Activated T-helper 9 cell treated with anti-CD3 and anti-CD28 coated beads, Interleukin-2, amount 50 U/mL, for 16 hours (primary cell): ENCODE measurements around the gene SPATA16.
"Not testable (repeated sequence)": the region's sequence is repeated elsewhere in the genome, so short reads cannot be mapped to it uniquely, and the experiment has no call there.

ENCODE experiments used
- DNase-seq: peaks from one replicate; pipeline ENCODE4 v3.0.0-alpha.2; 2020; ENCODE audit warnings: low read depth

The SPATA16 gene

GRCh38 chr3:173004681-173005080, 136.4 kb downstream of the SPATA16 start:
- DNase-seq = no peak

- no peak for DNase-seq
Measured at GRCh38 chr3:173003956-173004355, 137.1 kb downstream of the SPATA16 start.

DNA sequence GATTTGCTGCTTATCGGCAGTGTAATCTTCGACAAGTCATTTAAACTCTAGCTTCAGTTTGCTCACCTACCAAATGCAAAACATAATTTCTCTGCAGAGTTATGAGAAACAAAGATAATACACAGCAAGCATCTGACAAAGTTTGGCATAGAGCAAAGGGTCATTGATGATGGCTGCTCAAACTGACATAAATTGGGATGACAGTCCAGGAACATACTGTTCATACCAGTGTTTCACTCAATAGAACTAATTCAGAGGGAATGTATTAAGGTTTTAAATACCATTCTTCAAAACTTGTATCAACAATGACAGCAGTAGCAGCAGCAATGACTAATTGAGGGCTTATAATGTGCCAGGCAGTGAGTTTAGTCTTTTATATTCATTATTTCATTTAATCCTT, 137.6 kb downstream of the SPATA16 start:
- no peak for DNase-seq

GRCh38 chr3:173001622-173002021, 139.4 kb downstream of the SPATA16 start:
- DNase-seq = no peak

DNA sequence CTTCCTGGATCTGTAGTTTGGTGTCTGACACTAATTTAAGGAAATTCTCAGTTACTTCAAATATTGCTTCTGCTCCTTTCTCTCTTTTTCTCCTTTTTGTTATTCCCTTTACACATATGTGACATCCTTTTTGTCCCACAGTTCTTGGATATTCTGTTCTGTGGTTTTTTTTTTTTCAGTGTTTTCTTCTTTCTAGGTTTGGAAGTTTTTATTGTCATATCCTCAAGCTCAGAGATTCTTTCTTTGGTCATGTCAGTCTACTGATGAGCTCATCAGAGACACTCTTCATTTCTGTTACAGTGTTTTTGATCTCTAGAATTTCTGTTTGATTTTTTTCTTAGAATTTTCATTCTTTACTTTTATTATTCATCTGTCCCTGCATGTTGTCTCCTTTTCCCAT, 140.5 kb downstream of the SPATA16 start:
- no peak for DNase-seq

GRCh38 chr3:172993412-172993811, 147.6 kb downstream of the SPATA16 start:
- no peak for DNase-seq

- no peak for DNase-seq
Measured at GRCh38 chr3:172991424-172991996, 149.5 kb downstream of the SPATA16 start.

GRCh38 chr3:172989373-172989772, 151.7 kb downstream of the SPATA16 start:
- no peak for DNase-seq

DNA sequence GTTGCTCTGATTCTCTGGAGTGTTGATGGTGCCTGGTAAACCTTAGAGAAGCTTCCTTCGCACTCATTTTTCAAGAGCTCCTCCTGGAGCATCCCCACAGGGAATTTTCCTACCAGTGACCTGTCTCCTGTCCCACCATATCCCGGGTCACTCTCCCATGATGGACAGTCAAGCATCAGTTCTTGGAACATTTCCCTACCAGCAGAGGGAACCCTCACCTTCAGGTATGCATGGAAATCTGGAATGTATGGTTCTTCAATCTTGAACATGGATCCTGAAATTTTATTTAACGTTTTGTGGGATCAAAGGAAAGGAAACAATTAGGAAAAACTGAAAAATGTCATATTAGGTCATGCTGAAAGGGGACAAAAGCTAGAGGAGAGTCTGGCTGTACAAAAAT, 153.8 kb downstream of the SPATA16 start:
- no peak for DNase-seq

DNA sequence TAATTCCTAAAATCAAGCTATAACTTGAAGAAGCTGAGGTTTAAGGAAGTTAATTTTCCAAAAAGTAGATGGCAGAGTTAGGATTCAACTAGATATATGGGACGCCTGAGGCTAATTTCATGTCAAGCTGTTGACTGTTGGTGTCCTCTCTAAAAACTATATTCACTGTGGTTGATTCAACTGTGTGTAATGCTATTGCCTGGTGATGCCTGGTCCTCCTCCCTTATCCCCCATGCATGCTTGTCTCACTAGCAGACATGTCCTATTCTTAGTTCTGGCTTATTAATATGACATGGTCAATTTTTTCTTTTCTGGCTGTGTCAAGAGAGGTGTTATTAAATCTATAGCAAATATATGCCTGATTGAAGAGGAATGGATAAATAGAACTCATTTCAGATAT, 156.1 kb downstream of the SPATA16 start:
- no peak for DNase-seq

DNA sequence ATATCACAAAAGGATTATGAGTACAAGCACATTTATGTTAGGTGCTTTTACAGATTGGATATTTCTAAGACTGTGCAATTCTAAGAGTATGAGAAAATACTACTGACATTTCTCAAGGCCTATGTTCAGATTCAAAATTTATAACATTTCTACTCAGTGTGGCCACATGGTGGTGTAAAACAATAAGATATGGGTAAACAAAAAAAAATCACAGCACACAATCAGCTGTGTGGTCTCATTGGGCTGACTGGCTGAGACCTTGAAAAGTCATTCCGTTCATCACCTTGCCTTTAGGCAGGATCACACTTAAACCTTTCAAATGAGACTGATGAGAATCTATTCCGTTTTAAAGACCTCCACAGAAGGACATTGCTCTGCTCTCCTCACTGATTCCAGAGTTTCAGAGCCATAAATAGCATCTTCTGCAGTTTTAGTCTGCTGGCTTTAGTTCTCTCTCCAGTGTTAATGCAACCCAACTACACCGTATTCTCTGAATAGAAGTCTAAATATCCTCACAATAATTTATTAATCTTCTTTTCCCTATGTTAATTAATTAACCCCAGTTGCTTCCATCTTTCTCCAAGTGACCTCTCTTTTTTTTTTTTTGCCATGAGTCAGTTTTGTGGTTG, 158.2 kb downstream of the SPATA16 start:
- DNase-seq = no peak

GRCh38 chr3:172981407-172981983, 159.5 kb downstream of the SPATA16 start:
- no peak for DNase-seq

- no peak for DNase-seq
Measured at GRCh38 chr3:172980849-172981248, 160.2 kb downstream of the SPATA16 start.

DNA sequence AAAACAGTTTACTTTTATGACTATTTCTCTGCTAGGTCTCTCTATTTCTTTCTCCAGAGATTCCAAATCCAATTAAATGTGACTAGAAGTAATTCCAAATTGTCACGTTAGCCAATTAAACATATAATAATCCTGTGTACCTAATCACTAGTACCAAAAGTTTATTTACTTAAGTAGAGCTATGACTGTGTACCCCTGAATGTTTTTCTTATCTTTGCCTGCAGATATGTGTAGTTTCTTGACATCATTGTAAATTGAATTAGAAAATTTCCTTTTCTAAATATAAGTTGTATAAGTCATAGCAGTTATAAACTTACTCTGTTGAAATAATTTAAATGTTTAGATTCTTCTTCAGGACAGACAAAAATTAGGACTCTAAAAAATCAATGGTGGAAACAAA, 163.3 kb downstream of the SPATA16 start:
- DNase-seq = no peak

DNA sequence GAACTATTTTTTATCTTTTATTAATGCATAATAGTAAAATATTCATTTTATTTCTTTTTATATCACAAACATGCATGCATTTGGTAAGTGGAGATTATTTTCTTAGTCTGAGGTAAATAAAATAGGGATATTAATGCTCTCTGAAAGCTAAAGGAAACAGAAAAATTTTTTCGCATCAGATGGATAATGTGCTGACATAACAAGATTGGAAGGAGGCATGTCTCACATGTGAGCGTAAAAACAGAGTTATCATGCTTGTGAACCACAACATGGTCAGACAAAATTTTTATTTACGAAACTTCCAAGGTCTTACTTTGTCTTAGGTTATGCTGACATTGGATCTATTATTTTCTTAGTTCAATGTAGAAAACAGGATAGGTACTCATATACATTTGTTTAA, 166.1 kb downstream of the SPATA16 start:
- no peak for DNase-seq

- DNase-seq = no peak
Measured at GRCh38 chr3:172973799-172974198, 167.2 kb downstream of the SPATA16 start.

- DNase-seq = no peak
Measured at GRCh38 chr3:172972717-172973116, 168.3 kb downstream of the SPATA16 start.

DNA sequence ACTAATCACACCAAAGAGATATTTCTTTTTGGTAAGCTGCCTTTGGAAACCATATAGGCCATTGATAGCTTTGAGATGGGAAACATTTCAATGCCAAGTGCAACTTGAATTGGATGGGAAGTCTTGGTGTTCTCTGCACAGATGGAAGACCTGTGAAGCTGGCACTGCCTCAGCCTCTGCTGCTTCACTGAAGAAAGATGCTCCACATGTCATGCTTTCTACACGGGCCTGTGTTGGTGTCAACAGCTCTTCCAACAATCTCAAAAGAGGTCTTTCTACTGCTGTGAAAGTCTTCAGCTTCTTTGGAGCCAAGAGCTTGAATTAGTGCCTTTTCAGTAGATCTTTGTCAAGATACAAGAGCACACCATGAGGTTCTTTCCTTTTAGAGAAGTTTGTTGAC, 169.0 kb downstream of the SPATA16 start:
- no peak for DNase-seq

DNA sequence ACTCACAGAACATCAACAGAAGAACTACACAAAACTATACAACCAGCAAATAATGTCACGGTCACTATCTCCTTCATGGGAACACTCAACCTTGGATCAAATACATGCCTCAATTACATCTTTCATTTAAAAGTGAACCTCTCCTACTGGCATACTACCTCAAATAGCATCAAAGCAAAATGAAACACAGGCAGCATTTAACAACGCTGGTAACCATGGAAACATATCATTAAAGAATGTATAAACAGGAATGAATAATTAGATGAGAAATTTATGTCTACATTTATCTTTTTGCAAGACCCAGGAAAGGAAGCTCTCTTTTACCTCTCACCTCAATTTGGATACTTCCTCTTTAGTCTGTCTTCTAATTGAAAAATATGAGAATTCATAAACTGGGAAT, 172.4 kb downstream of the SPATA16 start:
- no peak for DNase-seq

GRCh38 chr3:172965256-172965655, 175.8 kb downstream of the SPATA16 start:
- DNase-seq = no peak

DNA sequence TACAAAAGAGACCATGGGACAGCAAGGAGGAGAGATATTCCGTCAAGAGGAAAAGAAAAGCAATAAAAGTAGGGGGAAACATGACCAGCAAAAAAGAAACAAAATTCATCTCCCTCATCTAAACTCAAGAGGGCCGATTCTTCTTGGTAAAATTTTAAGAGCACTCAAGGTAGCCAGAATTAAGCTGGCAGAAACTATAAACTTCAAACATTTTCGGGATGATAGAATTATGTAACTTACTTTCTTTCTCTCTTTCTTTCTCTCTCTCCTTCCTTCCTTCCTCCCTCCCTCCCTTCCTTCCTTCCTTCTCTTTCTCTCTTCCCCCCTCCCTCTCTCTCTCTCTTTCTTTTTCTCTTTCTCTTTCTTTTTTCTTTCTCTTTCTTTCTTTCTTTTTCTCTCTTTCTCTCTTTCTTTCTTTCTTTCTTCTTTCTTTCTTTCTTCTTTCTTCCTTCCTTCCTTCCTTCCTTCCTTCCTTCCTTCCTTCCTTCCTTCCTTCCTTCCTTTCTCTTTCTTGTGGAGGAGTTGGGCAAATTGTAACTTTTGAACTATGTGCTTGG, 180.3 kb downstream of the SPATA16 start:
- DNase-seq = not testable (repeated sequence)

- DNase-seq = no peak
Measured at GRCh38 chr3:172958565-172958964, 182.5 kb downstream of the SPATA16 start.

DNA sequence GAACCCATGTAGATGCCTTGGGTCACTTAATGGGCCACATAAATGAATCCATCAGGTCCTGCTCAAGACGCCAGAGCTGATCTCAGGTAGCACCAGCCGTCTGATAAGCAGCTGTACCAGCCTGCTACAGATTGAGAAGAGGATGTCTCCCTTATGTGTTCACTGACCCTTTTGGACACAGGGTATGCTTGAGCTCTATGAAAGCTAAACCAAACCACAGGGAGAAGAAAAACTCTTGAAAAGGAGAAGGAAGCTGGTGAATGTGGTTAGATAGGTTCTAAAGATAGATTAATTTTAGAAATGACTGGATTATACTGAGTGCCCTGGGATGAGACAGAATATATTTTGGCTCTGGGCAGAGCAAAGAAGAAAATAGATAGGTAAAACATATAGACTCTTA, 187.5 kb downstream of the SPATA16 start:
- DNase-seq = no peak

DNA sequence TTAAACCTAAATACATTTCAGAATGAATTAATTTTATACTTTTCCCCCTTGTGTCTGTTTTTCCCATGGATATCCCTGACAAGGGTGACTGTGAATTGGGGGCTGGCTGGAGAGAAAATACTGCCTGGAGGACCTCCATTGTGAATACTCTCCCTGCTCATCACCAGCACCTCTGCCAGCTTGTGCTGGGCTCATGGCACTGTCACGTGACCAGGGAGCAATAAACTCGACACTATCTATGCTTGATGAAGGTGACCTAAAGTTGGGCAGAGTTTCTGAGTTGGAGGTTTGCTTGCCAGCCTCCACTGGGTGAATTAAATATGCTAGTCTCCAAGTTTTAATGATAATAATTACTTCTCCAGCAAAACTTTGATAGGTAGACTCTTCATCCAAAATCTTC, 189.5 kb downstream of the SPATA16 start:
- no peak for DNase-seq
